IMR-90 (cell line): ENCODE results near the gene MESP2. TPM values are rescaled to one million over a fixed set of nuclear protein-coding genes. Genes with fewer than 3 reads are reported as not detected.

Experiments
- ATAC-seq: fragments of 200-7000 bp; cut with Tn5 transposase; 2 replicates; pipeline ENCODE4 v1.9.1; 2020; ENCODE audit warnings: low read depth, mild to moderate bottlenecking, moderate library complexity
- BruUV-seq: library from RNA; stranded (reverse); fragments of 400-500 nt; replicated peaks from 2 replicates; lab custom pipeline; 2021; lab: Mats Ljungman, UMichigan
- CTCF ChIA-PET: fragments of 300-600 bp; formaldehyde crosslinking; extraction: SDS; loops from one replicate; lab custom pipeline; 2021; ENCODE audit warnings: antibody characterized with exemption; lab: Yijun Ruan, JAX
- POLR2A ChIA-PET: fragments of 300-600 bp; sonication (Branson Sonifier 250); formaldehyde crosslinking; loops from one replicate; lab custom pipeline; 2022; ENCODE audit warnings: antibody characterized with exemption; ENCODE audit not compliant: unreplicated experiment; lab: Charles Lee
- DNase-seq: peaks from one replicate; pipeline ENCODE4 v3.0.0; 2013
- H2AFZ ChIP-seq: replicated peaks from 2 replicates; pipeline ENCODE3; 2013; ENCODE audit warnings: low read length, mild to moderate bottlenecking; ENCODE audit not compliant: poor library complexity
- H2AK5ac ChIP-seq: 2 replicates; pipeline ENCODE4 v1.6.1; 2013; ENCODE audit warnings: low read depth, low read length, inconsistent platforms
- H2AK9ac ChIP-seq: replicated peaks from 2 replicates; pipeline ENCODE3; 2013; ENCODE audit warnings: mild to moderate bottlenecking, low read depth, low read length, moderate library complexity; ENCODE audit not compliant: poor library complexity
- H2BK120ac ChIP-seq: 2 replicates; pipeline ENCODE4 v1.6.1; 2013; ENCODE audit warnings: low read depth, low read length, inconsistent platforms
- H2BK15ac ChIP-seq: 3 replicates; pipeline ENCODE4 v1.6.1; 2013; ENCODE audit warnings: low read depth, low read length, inconsistent platforms
- H2BK20ac ChIP-seq: 2 replicates; pipeline ENCODE4 v1.6.1; 2013; ENCODE audit warnings: low read depth, mild to moderate bottlenecking, inconsistent platforms, low read length, moderate library complexity
- H2BK5ac ChIP-seq: 2 replicates; pipeline ENCODE4 v1.6.1; 2013; ENCODE audit warnings: mild to moderate bottlenecking, low read depth, low read length, inconsistent platforms; ENCODE audit not compliant: poor library complexity, severe bottlenecking
- H3K14ac ChIP-seq: replicated peaks from 2 replicates; pipeline ENCODE4 v1.6.1; 2013; ENCODE audit warnings: low read depth, low read length, inconsistent platforms
- H3K18ac ChIP-seq: 2 replicates; pipeline ENCODE4 v1.6.1; 2013; ENCODE audit warnings: low read depth, low read length, control low read depth
- H3K23ac ChIP-seq: 2 replicates; pipeline ENCODE4 v1.6.1; 2013; ENCODE audit warnings: low read depth, low read length, inconsistent platforms
- H3K27ac ChIP-seq: 2 replicates; pipeline ENCODE4 v1.5.1; 2013; ENCODE audit warnings: mild to moderate bottlenecking, control low read depth, low read length; ENCODE audit not compliant: insufficient read depth
- H3K27me3 ChIP-seq: 2 replicates; pipeline ENCODE4 v1.6.1; 2013; ENCODE audit warnings: low read length; ENCODE audit not compliant: control insufficient read depth, insufficient read depth
- H3K36me3 ChIP-seq: 2 replicates; pipeline ENCODE4 v1.6.1; 2013; ENCODE audit warnings: low read length, mixed read lengths; ENCODE audit not compliant: control insufficient read depth, insufficient read depth
- H3K4ac ChIP-seq: 2 replicates; pipeline ENCODE4 v1.6.1; 2013; ENCODE audit warnings: low read depth, low read length, inconsistent platforms
- H3K4me1 ChIP-seq: 2 replicates; pipeline ENCODE4 v1.6.1; 2013; ENCODE audit warnings: low read length, mixed read lengths; ENCODE audit not compliant: control insufficient read depth, insufficient read depth
- H3K4me2 ChIP-seq: 2 replicates; pipeline ENCODE4 v1.6.1; 2013; ENCODE audit warnings: low read depth, mild to moderate bottlenecking, control low read depth, low read length, moderate library complexity
- H3K4me3 ChIP-seq: 2 replicates; pipeline ENCODE4 v1.5.1; 2013; ENCODE audit warnings: low read depth, mild to moderate bottlenecking, control low read depth, low read length, moderate library complexity; ENCODE audit not compliant: insufficient read depth
- H3K56ac ChIP-seq: 2 replicates; pipeline ENCODE4 v1.6.1; 2013; ENCODE audit warnings: low read length, inconsistent platforms; ENCODE audit not compliant: insufficient read depth; ENCODE audit errors: extremely low read depth
- H3K79me1 ChIP-seq, 2 experiments: 2 replicates each; pipeline ENCODE4 v1.6.1; 2013; ENCODE audit warnings: low read length in 2 of 2, inconsistent platforms in 1 of 2, low read depth in 1 of 2
- H3K9ac ChIP-seq: 2 replicates; pipeline ENCODE4 v1.6.1; 2013; ENCODE audit warnings: low read depth, low read length, control low read depth
- H3K9me1 ChIP-seq: 2 replicates; pipeline ENCODE4 v1.6.1; 2013; ENCODE audit warnings: low read length, inconsistent platforms; ENCODE audit not compliant: insufficient read depth
- H3K9me3 ChIP-seq: 2 replicates; pipeline ENCODE4 v1.6.1; 2013; ENCODE audit warnings: low read length; ENCODE audit not compliant: control insufficient read depth, insufficient read depth
- H4K20me1 ChIP-seq: 2 replicates; pipeline ENCODE4 v1.6.1; 2013; ENCODE audit warnings: low read length, inconsistent platforms; ENCODE audit not compliant: insufficient read depth
- H4K5ac ChIP-seq: 2 replicates; pipeline ENCODE4 v1.6.1; 2013; ENCODE audit warnings: mild to moderate bottlenecking, low read depth, low read length, control low read depth
- H4K8ac ChIP-seq, 2 experiments: 2 replicates each; pipeline ENCODE4 v1.6.1; 2013; ENCODE audit warnings: low read depth in 2 of 2, low read length in 2 of 2, control low read depth in 1 of 2, inconsistent platforms in 1 of 2
- H4K91ac ChIP-seq: 2 replicates; pipeline ENCODE4 v1.6.1; 2013; ENCODE audit warnings: low read depth, low read length, inconsistent platforms; ENCODE audit not compliant: insufficient read depth
- CEBPB ChIP-seq: IDR thresholded peaks from 2 replicates; pipeline ENCODE4 v1.6.1; 2012; ENCODE audit warnings: low read depth, low read length, improper control_type of control experiment
- CHD1 ChIP-seq: IDR thresholded peaks from 2 replicates; pipeline ENCODE4 v1.6.1; 2012; ENCODE audit warnings: low read depth, low read length, improper control_type of control experiment
- CTCF ChIP-seq: conservative IDR thresholded peaks from 2 replicates; pipeline ENCODE4 v1.5.1; 2012; ENCODE audit warnings: mild to moderate bottlenecking, low read depth, low read length, improper control_type of control experiment
- ELK1 ChIP-seq: fragments of 150-350 bp; IDR thresholded peaks from 2 replicates; pipeline ENCODE4 v1.6.1; 2016; ENCODE audit warnings: low read depth, mild to moderate bottlenecking, low read length, moderate library complexity, borderline replicate concordance
- MXI1 ChIP-seq: IDR thresholded peaks from 2 replicates; pipeline ENCODE4 v1.6.1; 2012; ENCODE audit warnings: low read depth, mild to moderate bottlenecking, low read length, moderate library complexity, borderline replicate concordance
- RAD21 ChIP-seq: IDR thresholded peaks from 2 replicates; pipeline ENCODE4 v1.6.1; 2012; ENCODE audit warnings: low read length, improper control_type of control experiment
- RCOR1 ChIP-seq: IDR thresholded peaks from 2 replicates; pipeline ENCODE4 v1.6.1; 2012; ENCODE audit warnings: mild to moderate bottlenecking, low read length, improper control_type of control experiment; ENCODE audit not compliant: insufficient replicate concordance
- SMC3 ChIP-seq: fragments of 150-350 bp; IDR thresholded peaks from 2 replicates; pipeline ENCODE4 v1.6.1; 2016; ENCODE audit warnings: low read depth, mild to moderate bottlenecking, antibody characterized with exemption, low read length, moderate library complexity
- WGBS, 2 experiments: methylation state at CpG; one replicate each; pipeline versions ENCODE4 v1.1.5 to v1.1.7; 2013; ENCODE audit warnings: missing lambda C conversion rate in 2 of 2; ENCODE audit not compliant: insufficient read length in 1 of 2; ENCODE audit errors: extremely low coverage in 2 of 2; 5-methylcytosine and 5-hydroxymethylcytosine counted together
- dilution Hi-C: fragments of 300-500 bp; cut with HindIII; formaldehyde crosslinking; loops from one replicate; pipeline ENCODE4 v1.14.3; 2018; ENCODE audit warnings: low sequenced_read_pairs; ENCODE audit not compliant: unreplicated experiment
- in situ Hi-C: fragments of 300-500 bp; cut with MboI; formaldehyde crosslinking; loops from 3 replicates; pipeline ENCODE4 v1.14.3; 2019; ENCODE audit warnings: low sequenced_read_pairs, inconsistent platforms, mixed read lengths
- intact Hi-C: fragments of 100-400 bp; cut with micrococcal nuclease; formaldehyde crosslinking; loops from 2 replicates; pipeline ENCODE4 v1.10.0; 2022
- polyA plus RNA-seq, 3 experiments: library from polyadenylated mRNA; depleted of rRNA; stranded (reverse); fragments of >200 nt; gene quantifications; 2 replicates each; pipeline ENCODE4 v1.2.3, GENCODE V29; 2012; ENCODE audit warnings: low replicate concordance in 1 of 3
- total RNA-seq: library from RNA; depleted of rRNA; stranded (reverse); fragments of >200 nt; gene quantifications from 2 replicates; pipeline ENCODE4 v1.2.3, GENCODE V29; 2012

Gene MESP2
- total and polyA plus RNA-seq, 2 of the 4 experiments (the other 2 are of a cell fraction): 0.18 to 0.32 TPM

- intact Hi-C loops: no loop called here
- dilution Hi-C loops: no loop called here
These were observed 44.9 kb upstream of the MESP2 start for GRCh38 chr15:89731275-89731674.

More at GRCh38 chr15:89731275-89731674, 44.9 kb upstream of the MESP2 start:
- no peak overlapping the region for H3K23ac ChIP-seq
- no peak overlapping the region for H2BK20ac ChIP-seq
- H3K36me3 ChIP-seq: no peaks in the 10 kb centered on the region
- H3K56ac ChIP-seq: no peak overlapping the region
- no peak overlapping the region for H3K4me3 ChIP-seq
- no CpG with 5 or more reads among the region's 5 CpGs for WGBS, 2 experiments
- no peak overlapping the region for H2BK15ac ChIP-seq
- no peak for DNase-seq
- H3K79me1 ChIP-seq: no peaks in the 10 kb centered on the region
- H3K27me3 ChIP-seq: peaks cover 79% of the 10 kb centered on the region
- no TSS peak for BruUV-seq
- no peak overlapping the region for H4K91ac ChIP-seq
- H3K14ac ChIP-seq: no peak overlapping the region
- no peak overlapping the region for H2AK5ac ChIP-seq
- no peak overlapping the region for H3K4ac ChIP-seq
- no peaks in the 10 kb centered on the region for H4K20me1 ChIP-seq
- H2AFZ ChIP-seq: no peak overlapping the region
- no peak overlapping the region for H2BK120ac ChIP-seq
- H3K9ac ChIP-seq: no peak overlapping the region
- H3K9me1 ChIP-seq: no peaks in the 10 kb centered on the region
- H4K5ac ChIP-seq: no peak overlapping the region
- TF ChIP-seq CTCF (no peak), RAD21 (no peak), RCOR1 (no peak), ELK1 (no peak), CHD1 (no peak), CEBPB (no peak), MXI1 (no peak), SMC3 (no peak)
- ATAC-seq: no peak
- H3K27ac ChIP-seq: no peak overlapping the region
- in situ Hi-C loops: no loop called here
- no peak overlapping the region for H4K8ac ChIP-seq
- H3K9me3 ChIP-seq: no peaks in the 10 kb centered on the region; the same call in 1 of the 2 replicates
- no peaks in the 10 kb centered on the region for H3K4me1 ChIP-seq
- H2AK9ac ChIP-seq: no peak overlapping the region
- H3K18ac ChIP-seq: no peak overlapping the region
- H2BK5ac ChIP-seq: no peak overlapping the region
- ChIA-PET CTCF (no interaction called here), POLR2A (no interaction called here)
- H3K4me2 ChIP-seq: no peak overlapping the region
